Measurements from ENCODE around the gene IL9. TPM values are rescaled to one million over a fixed set of nuclear protein-coding genes. Genes with fewer than 3 reads are reported as not detected.

The IL9 gene
- total RNA-seq, 4 donors from 2014 or later, result not detected

GRCh38 chr5:135850231-135850630 lies 45.4 kb downstream of the IL9 start:
- Histone ChIP-seq H3K4me3 (no peak overlapping the region), H3K4me1 (no peaks in the 10 kb centered on the region), H3K9me3 (no peaks in the 10 kb centered on the region), H3K27ac (no peak overlapping the region), H3K36me3 (no peaks in the 10 kb centered on the region), H3K27me3 (no peaks in the 10 kb centered on the region)
- no peak for TF ChIP-seq CTCF (IDR thresholded peaks at IDR 0.05)
- TF ChIP-seq POLR2A (IDR thresholded peaks at IDR 0.05), result no peak
- intact Hi-C loops (cut with DNase I; ENCODE audit: low total_unique reads), result no loop called here
- DNase-seq, result no peak

GRCh38 chr5:135847976-135848375 lies 47.7 kb downstream of the IL9 start:
- DNase-seq, result no peak
- intact Hi-C loops (cut with DNase I; ENCODE audit: low total_unique reads), result no loop called here
- no peaks in the 10 kb centered on the region for H3K36me3 ChIP-seq
- H3K4me3 ChIP-seq, result no peak overlapping the region
- H3K4me1 ChIP-seq, result no peaks in the 10 kb centered on the region
- H3K27ac ChIP-seq, result no peak overlapping the region
- no peaks in the 10 kb centered on the region for H3K9me3 ChIP-seq
- no peak for TF ChIP-seq POLR2A (IDR thresholded peaks at IDR 0.05)
- TF ChIP-seq CTCF (IDR thresholded peaks at IDR 0.05), result no peak
- H3K27me3 ChIP-seq, result no peaks in the 10 kb centered on the region

- no peak for DNase-seq
- intact Hi-C loops (cut with DNase I; ENCODE audit: low total_unique reads), result no loop called here
- H3K4me1 ChIP-seq, result no peaks in the 10 kb centered on the region
- no peaks in the 10 kb centered on the region for H3K27me3 ChIP-seq
- no peak for TF ChIP-seq CTCF (IDR thresholded peaks at IDR 0.05)
- TF ChIP-seq POLR2A (IDR thresholded peaks at IDR 0.05), result no peak
- H3K36me3 ChIP-seq, result no peaks in the 10 kb centered on the region
- H3K4me3 ChIP-seq, result no peak overlapping the region
- H3K9me3 ChIP-seq, result no peaks in the 10 kb centered on the region
- H3K27ac ChIP-seq, result no peak overlapping the region
Measured at GRCh38 chr5:135846311-135846710, 49.3 kb downstream of the IL9 start.

- TF ChIP-seq POLR2A (IDR thresholded peaks at IDR 0.05) (no peak), CTCF (IDR thresholded peaks at IDR 0.05) (no peak)
- H3K27me3 ChIP-seq, result no peaks in the 10 kb centered on the region
- H3K9me3 ChIP-seq, result no peaks in the 10 kb centered on the region
- no peak overlapping the region for H3K27ac ChIP-seq
- no peak for DNase-seq
- no peaks in the 10 kb centered on the region for H3K4me1 ChIP-seq
- H3K4me3 ChIP-seq, result no peak overlapping the region
- intact Hi-C loops (cut with DNase I; ENCODE audit: low total_unique reads), result no loop called here
- no peaks in the 10 kb centered on the region for H3K36me3 ChIP-seq
Measured at GRCh38 chr5:135843571-135844337, 51.9 kb downstream of the IL9 start.

- Histone ChIP-seq H3K9me3 (no peaks in the 10 kb centered on the region), H3K36me3 (no peaks in the 10 kb centered on the region), H3K27me3 (no peaks in the 10 kb centered on the region), H3K4me3 (no peak overlapping the region), H3K4me1 (no peaks in the 10 kb centered on the region), H3K27ac (no peak overlapping the region)
- no peak for TF ChIP-seq CTCF (IDR thresholded peaks at IDR 0.05)
- no peak for TF ChIP-seq POLR2A (IDR thresholded peaks at IDR 0.05)
- no peak for DNase-seq
- intact Hi-C loops (cut with DNase I; ENCODE audit: low total_unique reads), result no loop called here
Measured at GRCh38 chr5:135842737-135843136, 52.9 kb downstream of the IL9 start.

Other genes with a start within 250 kb of the IL9 start
- under 1 TPM in 1 of 4 donors, not detected in 3; 0.14 TPM for gene SLC25A48, start 61.2 kb downstream of the IL9 start, total RNA-seq
- gene LECT2, start 59.1 kb upstream of the IL9 start, total RNA-seq, result not detected
- 100 to 1,000 TPM in 1 of 4 donors, 10 to 100 TPM in 3; 27.9 to 293 (median 38.7) TPM for gene TGFBI, start 133.1 kb upstream of the IL9 start, total RNA-seq
- 100 to 1,000 TPM in 2 of 4 donors, 10 to 100 TPM in 2; 33.0 to 193 (median 102) TPM for gene SMAD5, start 237.0 kb upstream of the IL9 start, total RNA-seq